ENCODE measurements around the gene EPHA3. TPM values are rescaled to one million over a fixed set of nuclear protein-coding genes. Genes with fewer than 3 reads are reported as not detected.

The EPHA3 gene
- total and polyA plus RNA-seq, 2 of the 4 experiments (the other 2 are of a cell fraction) = 0.10 to 0.18 TPM

- CTCF ChIA-PET = no interaction called here
- H3K4me3 ChIP-seq (ENCODE audit: insufficient read depth, low read depth, low read length) = no peak overlapping the region
- H3K27me3 ChIP-seq (ENCODE audit: control insufficient read depth, insufficient read depth, low read length) = no peaks in the 10 kb centered on the region
- DNase-seq (no peak), ATAC-seq (ENCODE audit: low read depth) (no peak)
- H3K27ac ChIP-seq (ENCODE audit: insufficient read depth, low read length) = no peak overlapping the region
- H3K56ac ChIP-seq (ENCODE audit: extremely low read depth, insufficient read depth, low read length) = no peak overlapping the region
- dilution Hi-C loops (cut with HindIII; ENCODE audit: low sequenced_read_pairs, unreplicated experiment) = no loop called here
- H2AK9ac ChIP-seq (replicated peaks; ENCODE audit: low read depth, low read length, poor library complexity) = no peak overlapping the region
- H3K4me1 ChIP-seq (ENCODE audit: control insufficient read depth, insufficient read depth, low read length) = no peaks in the 10 kb centered on the region
- no peak overlapping the region for H3K9ac ChIP-seq (ENCODE audit: low read depth, low read length)
- H2BK20ac ChIP-seq (ENCODE audit: low read depth, low read length) = no peak overlapping the region
- no peak overlapping the region for H4K5ac ChIP-seq (ENCODE audit: low read depth, low read length)
- no peak overlapping the region for H4K91ac ChIP-seq (ENCODE audit: insufficient read depth, low read depth, low read length)
- H3K9me3 ChIP-seq (ENCODE audit: control insufficient read depth, insufficient read depth, low read length) = no peaks in the 10 kb centered on the region
- no peak overlapping the region for H3K23ac ChIP-seq (ENCODE audit: low read depth, low read length)
- H3K36me3 ChIP-seq (ENCODE audit: control insufficient read depth, insufficient read depth, low read length) = no peaks in the 10 kb centered on the region
- H2BK5ac ChIP-seq (ENCODE audit: low read depth, low read length, poor library complexity, severe bottlenecking) = no peak overlapping the region
- in situ Hi-C loops (cut with MboI; ENCODE audit: low sequenced_read_pairs) = no loop called here
- no peak overlapping the region for H4K8ac ChIP-seq (ENCODE audit: low read depth in 2 of 2, low read length in 2 of 2)
- H2BK120ac ChIP-seq (ENCODE audit: low read depth, low read length) = no peak overlapping the region
- no peaks in the 10 kb centered on the region for H4K20me1 ChIP-seq (ENCODE audit: insufficient read depth, low read length)
- POLR2A ChIA-PET (ENCODE audit: unreplicated experiment) = no interaction called here
- no peak overlapping the region for H3K4ac ChIP-seq (ENCODE audit: low read depth, low read length)
- H2AK5ac ChIP-seq (ENCODE audit: low read depth, low read length) = no peak overlapping the region
- no peak overlapping the region for H3K18ac ChIP-seq (ENCODE audit: low read depth, low read length)
- TF ChIP-seq, protein P1, sequence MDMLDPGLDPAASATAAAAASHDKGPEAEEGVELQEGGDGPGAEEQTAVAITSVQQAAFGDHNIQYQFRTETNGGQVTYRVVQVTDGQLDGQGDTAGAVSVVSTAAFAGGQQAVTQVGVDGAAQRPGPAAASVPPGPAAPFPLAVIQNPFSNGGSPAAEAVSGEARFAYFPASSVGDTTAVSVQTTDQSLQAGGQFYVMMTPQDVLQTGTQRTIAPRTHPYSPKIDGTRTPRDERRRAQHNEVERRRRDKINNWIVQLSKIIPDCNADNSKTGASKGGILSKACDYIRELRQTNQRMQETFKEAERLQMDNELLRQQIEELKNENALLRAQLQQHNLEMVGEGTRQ (IDR thresholded peaks at IDR 0.05; ENCODE audit: low read depth, low read length) = no peak
- no peak for TF ChIP-seq RFX5 (IDR thresholded peaks at IDR 0.05; ENCODE audit: low read depth, low read length)
- no peak for TF ChIP-seq MAFK (IDR thresholded peaks at IDR 0.05; ENCODE audit: low read depth, low read length)
- TF ChIP-seq CHD1 (IDR thresholded peaks at IDR 0.05; ENCODE audit: low read depth, low read length) = no peak
- no peak for TF ChIP-seq FOS (IDR thresholded peaks at IDR 0.05; ENCODE audit: low read depth, low read length)
- no peak for TF ChIP-seq SMC3 (IDR thresholded peaks at IDR 0.05; ENCODE audit: low read depth, low read length)
- H3K9me1 ChIP-seq (ENCODE audit: insufficient read depth, low read length) = no peaks in the 10 kb centered on the region
- no CpG with 5 or more reads among the region's 3 CpGs for WGBS, 2 experiments (ENCODE audit: extremely low coverage in 2 of 2, insufficient read length in 1 of 2)
- H2AFZ ChIP-seq (replicated peaks; ENCODE audit: low read length, poor library complexity) = no peak overlapping the region
- H2BK15ac ChIP-seq (ENCODE audit: low read depth, low read length) = no peak overlapping the region
- intact Hi-C loops (cut with micrococcal nuclease) = no loop called here
- no peaks in the 10 kb centered on the region for H3K79me1 ChIP-seq (ENCODE audit: low read depth in 1 of 2, low read length in 2 of 2)
- BruUV-seq (replicated peaks) = no TSS peak
- no peak overlapping the region for H3K14ac ChIP-seq (replicated peaks; ENCODE audit: low read depth, low read length)
- no peak overlapping the region for H3K4me2 ChIP-seq (ENCODE audit: low read depth, low read length)
These were observed 329.4 kb downstream of the EPHA3 start for GRCh38 chr3:89436846-89437245.
